ENCODE results near the gene TCF7L2. TPM values are rescaled to one million over a fixed set of nuclear protein-coding genes. Genes with fewer than 3 reads are reported as not detected.

TCF7L2 gene
- total and polyA plus RNA-seq, 4 donors: 9.1 to 32.3 (median 21.4) TPM

DNA sequence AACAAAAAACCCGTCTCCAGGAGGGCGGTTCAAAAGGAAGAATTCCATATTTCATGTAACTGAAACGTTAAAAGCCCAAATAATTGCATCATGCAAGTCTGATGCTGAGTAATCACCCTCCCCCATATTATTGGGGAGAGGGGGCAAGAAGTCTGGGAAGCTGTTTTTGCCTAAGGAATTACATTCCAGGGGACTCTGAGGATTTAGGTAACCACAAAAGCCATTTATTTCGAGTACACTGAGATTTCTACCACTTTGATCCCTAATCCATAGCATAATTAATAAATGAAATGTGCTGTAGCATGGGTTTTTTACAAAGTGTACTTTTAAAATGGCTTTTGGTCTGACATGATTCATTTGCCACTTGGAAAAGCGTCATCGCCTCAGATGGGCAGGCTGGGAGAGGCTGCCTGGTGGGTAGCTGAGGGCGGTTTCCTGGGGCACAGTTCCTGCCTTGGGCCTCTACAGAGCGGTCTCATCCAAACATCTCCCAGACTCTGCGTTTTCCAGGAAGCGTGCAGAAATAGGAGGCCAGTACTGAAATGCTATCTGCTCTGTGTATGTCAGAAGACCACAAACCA is 106.5 kb downstream of the TCF7L2 start:
- H3K4me1 ChIP-seq (ENCODE audit: control insufficient read depth in 5 of 5, insufficient read depth in 5 of 5, low read length in 5 of 5): peaks cover 15 to 62% (median 42%) of the 10 kb centered on the region in 5 donors
- no peaks in the 10 kb centered on the region for H3K9me3 ChIP-seq (ENCODE audit: control insufficient read depth in 4 of 4, insufficient read depth in 3 of 4, low read length in 3 of 4)
- H3K4me3 ChIP-seq: no peak overlapping the region
- peak in 1 of 3 donors; percentile 24 for DNase-seq
- H3K27ac ChIP-seq (ENCODE audit: low read depth in 1 of 2, low read length in 1 of 2): peak overlapping the region; percentile 12 to 33
- no peak for TF ChIP-seq CTCF (IDR thresholded peaks at IDR 0.05; ENCODE audit: control extremely low read depth, extremely low read depth)
- H3K9ac ChIP-seq (ENCODE audit: insufficient read depth in 1 of 2, low read length in 2 of 2): peak overlapping the region in 1 of 2 donors; percentile 34
- no peaks in the 10 kb centered on the region for H3K27me3 ChIP-seq (ENCODE audit: control insufficient read depth in 3 of 3, insufficient read depth in 3 of 3, low read length in 2 of 3)
- no peaks in the 10 kb centered on the region for H3K36me3 ChIP-seq (ENCODE audit: control insufficient read depth in 4 of 4, insufficient read depth in 4 of 4, low read length in 4 of 4)
- whole genome bisulfite sequencing, 2 donors: 69 to 72% methylated on average over 10 of the region's 10 CpGs
- no peak for ATAC-seq (ENCODE audit: insufficient read depth, low FRiP score)

- ATAC-seq (ENCODE audit: insufficient read depth, low FRiP score) (no peak), DNase-seq (peak in 2 of 3 donors; percentile 83 to 84)
- Histone ChIP-seq H3K9ac (ENCODE audit: insufficient read depth in 1 of 2, low read length in 2 of 2) (peak overlapping the region in 1 of 2 donors; percentile 14), H3K36me3 (ENCODE audit: control insufficient read depth in 4 of 4, insufficient read depth in 4 of 4, low read length in 4 of 4) (no peaks in the 10 kb centered on the region), H3K27me3 (ENCODE audit: control insufficient read depth in 3 of 3, insufficient read depth in 3 of 3, low read length in 2 of 3) (no peaks in the 10 kb centered on the region), H3K9me3 (ENCODE audit: control insufficient read depth in 4 of 4, insufficient read depth in 3 of 4, low read length in 3 of 4) (no peaks in the 10 kb centered on the region), H3K27ac (ENCODE audit: low read depth in 1 of 2, low read length in 1 of 2) (peak overlapping the region; percentile 24 to 73), H3K4me3 (no peak overlapping the region), H3K4me1 (ENCODE audit: control insufficient read depth in 5 of 5, insufficient read depth in 5 of 5, low read length in 5 of 5) (peaks cover 12 to 70% (median 44%) of the 10 kb centered on the region in 5 donors)
- TF ChIP-seq CTCF (IDR thresholded peaks at IDR 0.05; ENCODE audit: control extremely low read depth, extremely low read depth): no peak
- 63 to 72% methylated on average over 6 of the region's 6 CpGs for WGBS, 2 donors
Measured at GRCh38 chr10:113057948-113058522, 108.0 kb downstream of the TCF7L2 start.

DNA sequence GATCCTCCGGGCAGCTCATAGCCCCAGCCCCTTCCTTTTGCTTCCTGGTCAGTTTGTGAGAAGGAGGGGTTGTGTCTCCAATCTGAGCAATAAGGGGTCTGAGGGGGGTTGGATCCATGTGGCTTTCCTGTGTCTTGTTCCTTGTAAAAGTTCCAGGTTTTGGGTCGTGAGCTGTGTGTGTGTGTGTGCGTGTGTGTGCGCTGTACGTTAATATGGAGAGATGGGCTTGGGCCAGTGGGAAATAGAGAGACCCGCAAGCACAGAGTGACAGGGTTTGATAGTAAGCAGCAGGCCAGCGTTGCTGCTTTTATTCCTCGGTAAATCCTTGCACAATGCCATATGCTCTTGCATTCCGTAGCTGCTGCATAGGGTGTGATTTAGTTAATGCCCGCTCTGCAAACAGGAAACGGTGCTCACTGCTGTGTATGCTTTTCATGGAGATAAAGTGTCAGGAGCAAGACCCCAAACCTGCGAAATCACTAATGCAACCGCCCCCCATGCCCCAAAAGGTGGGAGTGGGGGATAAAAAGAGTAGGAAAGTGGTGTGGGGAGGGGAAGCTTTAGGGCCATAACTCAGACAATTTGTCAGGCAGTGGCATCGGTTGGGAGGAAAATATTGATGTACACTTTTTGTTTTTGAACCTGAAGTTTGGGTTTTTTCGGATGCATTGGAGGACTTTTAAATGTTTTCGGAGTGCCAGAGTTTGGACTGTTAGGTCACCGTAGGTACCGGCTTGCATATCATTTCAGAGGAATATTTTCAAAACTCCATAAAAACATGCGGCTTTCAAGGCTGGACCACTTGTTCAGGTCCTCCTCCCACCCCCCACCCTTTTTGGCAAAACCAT is 108.7 kb downstream of the TCF7L2 start:
- H3K4me1 ChIP-seq (ENCODE audit: control insufficient read depth in 5 of 5, insufficient read depth in 5 of 5, low read length in 5 of 5): peaks cover 12 to 77% (median 47%) of the 10 kb centered on the region in 5 donors
- ATAC-seq (ENCODE audit: insufficient read depth, low FRiP score) (no peak), DNase-seq (peak; percentile 77 to 89 (median 86))
- WGBS, 2 donors: 35 to 49% methylated on average over 19 of the region's 19 CpGs
- no peaks in the 10 kb centered on the region for H3K36me3 ChIP-seq (ENCODE audit: control insufficient read depth in 4 of 4, insufficient read depth in 4 of 4, low read length in 4 of 4)
- no peaks in the 10 kb centered on the region for H3K27me3 ChIP-seq (ENCODE audit: control insufficient read depth in 3 of 3, insufficient read depth in 3 of 3, low read length in 2 of 3)
- no peak for TF ChIP-seq CTCF (IDR thresholded peaks at IDR 0.05; ENCODE audit: control extremely low read depth, extremely low read depth)
- no peak overlapping the region for H3K4me3 ChIP-seq
- no peaks in the 10 kb centered on the region for H3K9me3 ChIP-seq (ENCODE audit: control insufficient read depth in 4 of 4, insufficient read depth in 3 of 4, low read length in 3 of 4)
- peak overlapping the region; percentile 26 to 73 for H3K27ac ChIP-seq (ENCODE audit: low read depth in 1 of 2, low read length in 1 of 2)
- H3K9ac ChIP-seq (ENCODE audit: insufficient read depth in 1 of 2, low read length in 2 of 2): peak overlapping the region in 1 of 2 donors; percentile 14
